GM13977 (cell line): ENCODE results near the gene TFAP2B.

ENCODE experiments used
- DNase-seq: peaks from one replicate; pipeline ENCODE4 v3.0.0; 2012; ENCODE audit warnings: low spot score
- CTCF ChIP-seq: IDR thresholded peaks from 2 replicates; pipeline ENCODE4 v1.5.1; 2012; ENCODE audit warnings: mild to moderate bottlenecking, control low read depth; ENCODE audit not compliant: insufficient read depth; ENCODE audit errors: extremely low read depth, missing control alignments
- in situ Hi-C: fragments of 300-500 bp; cut with MboI; formaldehyde crosslinking; loops from one replicate; pipeline ENCODE4 v1.12.0; 2022; ENCODE audit warnings: low sequenced_read_pairs, low pct_unique_long_range_greater_than_20kb, mixed read lengths, inconsistent platforms; ENCODE audit not compliant: unreplicated experiment

TFAP2B gene

GRCh38 chr6:50851049-50851845, 32.6 kb downstream of the TFAP2B start:
- no peak for DNase-seq
- no peak for TF ChIP-seq CTCF
- in situ Hi-C loops, result no loop called here

GRCh38 chr6:50853939-50854338, 35.3 kb downstream of the TFAP2B start:
- in situ Hi-C loops, result no loop called here
- TF ChIP-seq CTCF, result no peak
- DNase-seq, result no peak

- DNase-seq, result no peak
- TF ChIP-seq CTCF, result no peak
- in situ Hi-C loops, result no loop called here
These were observed 43.0 kb downstream of the TFAP2B start for GRCh38 chr6:50861692-50862091.

GRCh38 chr6:50862176-50862575, 43.5 kb downstream of the TFAP2B start:
- TF ChIP-seq CTCF, result no peak
- in situ Hi-C loops, result no loop called here
- DNase-seq, result no peak

GRCh38 chr6:50864601-50865000, 45.9 kb downstream of the TFAP2B start:
- in situ Hi-C loops, result no loop called here
- no peak for TF ChIP-seq CTCF
- no peak for DNase-seq

- no peak for DNase-seq
- in situ Hi-C loops, result no loop called here
- no peak for TF ChIP-seq CTCF
These were observed 49.8 kb downstream of the TFAP2B start for GRCh38 chr6:50868466-50868865.
